ENCODE results near the gene CLDN7.

The CLDN7 gene

DNA sequence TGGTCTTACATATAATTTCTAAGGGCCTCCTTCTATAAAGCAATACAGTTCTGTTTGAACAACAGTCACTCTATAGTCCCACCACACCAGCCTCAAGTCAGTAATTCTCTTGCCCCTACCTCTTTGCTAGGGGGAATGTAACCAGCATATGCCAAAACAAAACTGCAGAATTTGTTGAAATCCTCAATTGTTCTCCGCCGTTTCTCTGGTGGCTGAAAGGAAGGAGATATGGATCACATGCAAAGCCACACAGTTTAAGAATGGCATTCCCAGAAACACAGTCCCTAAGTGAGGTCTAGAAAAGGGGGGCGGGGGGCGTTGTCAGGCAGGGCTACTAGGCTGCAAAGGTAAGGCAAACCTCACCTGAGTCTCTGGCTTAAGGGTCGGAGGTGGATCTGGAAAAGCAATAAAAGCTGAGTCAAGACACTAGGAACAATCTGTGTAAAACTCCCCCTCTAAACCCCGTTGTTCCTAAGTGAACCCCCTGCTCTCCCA, 25.0 kb downstream of the CLDN7 start:
- H3K4me2 ChIP-seq (ENCODE audit: low read length), result peak overlapping the region; percentile 63
- peaks cover 46% of the 10 kb centered on the region for H3K36me3 ChIP-seq (ENCODE audit: insufficient read depth, low read length)
- H3K9me3 ChIP-seq (ENCODE audit: low read length), result no peaks in the 10 kb centered on the region
- no peaks in the 10 kb centered on the region for H3K9me2 ChIP-seq (ENCODE audit: low read depth, low read length)
- peak overlapping the region; percentile 100 for H3K9ac ChIP-seq (ENCODE audit: low read length)
- peaks cover 22% of the 10 kb centered on the region for H3K79me2 ChIP-seq (ENCODE audit: insufficient read depth, low read length)
- peak overlapping the region; percentile 98 for H3K4me3 ChIP-seq (ENCODE audit: low read depth, low read length, poor library complexity, severe bottlenecking)
- peak overlapping the region; percentile 46 for H3K27ac ChIP-seq (ENCODE audit: low read depth, low read length, poor library complexity, severe bottlenecking)
- TF ChIP-seq EZH2 (IDR thresholded peaks at IDR 0.05; ENCODE audit: borderline replicate concordance, low read length), result no peak
- TF ChIP-seq, protein P1, sequence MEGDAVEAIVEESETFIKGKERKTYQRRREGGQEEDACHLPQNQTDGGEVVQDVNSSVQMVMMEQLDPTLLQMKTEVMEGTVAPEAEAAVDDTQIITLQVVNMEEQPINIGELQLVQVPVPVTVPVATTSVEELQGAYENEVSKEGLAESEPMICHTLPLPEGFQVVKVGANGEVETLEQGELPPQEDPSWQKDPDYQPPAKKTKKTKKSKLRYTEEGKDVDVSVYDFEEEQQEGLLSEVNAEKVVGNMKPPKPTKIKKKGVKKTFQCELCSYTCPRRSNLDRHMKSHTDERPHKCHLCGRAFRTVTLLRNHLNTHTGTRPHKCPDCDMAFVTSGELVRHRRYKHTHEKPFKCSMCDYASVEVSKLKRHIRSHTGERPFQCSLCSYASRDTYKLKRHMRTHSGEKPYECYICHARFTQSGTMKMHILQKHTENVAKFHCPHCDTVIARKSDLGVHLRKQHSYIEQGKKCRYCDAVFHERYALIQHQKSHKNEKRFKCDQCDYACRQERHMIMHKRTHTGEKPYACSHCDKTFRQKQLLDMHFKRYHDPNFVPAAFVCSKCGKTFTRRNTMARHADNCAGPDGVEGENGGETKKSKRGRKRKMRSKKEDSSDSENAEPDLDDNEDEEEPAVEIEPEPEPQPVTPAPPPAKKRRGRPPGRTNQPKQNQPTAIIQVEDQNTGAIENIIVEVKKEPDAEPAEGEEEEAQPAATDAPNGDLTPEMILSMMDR (IDR thresholded peaks at IDR 0.05; ENCODE audit: low read length), result no peak
- H2AFZ ChIP-seq (ENCODE audit: low read length), result no peak overlapping the region
- peaks cover 55% of the 10 kb centered on the region for H3K4me1 ChIP-seq (ENCODE audit: insufficient read depth, low read length, severe bottlenecking)
- H4K20me1 ChIP-seq (ENCODE audit: insufficient read depth, low read length), result no peaks in the 10 kb centered on the region
- H3K27me3 ChIP-seq (ENCODE audit: insufficient read depth, low read length), result no peaks in the 10 kb centered on the region
- H3F3A ChIP-seq (ENCODE audit: insufficient read depth, low read length), result 0 out of 2 replicates have a peak, but pooled peaks cover 10% of the 10 kb centered on the region

DNA sequence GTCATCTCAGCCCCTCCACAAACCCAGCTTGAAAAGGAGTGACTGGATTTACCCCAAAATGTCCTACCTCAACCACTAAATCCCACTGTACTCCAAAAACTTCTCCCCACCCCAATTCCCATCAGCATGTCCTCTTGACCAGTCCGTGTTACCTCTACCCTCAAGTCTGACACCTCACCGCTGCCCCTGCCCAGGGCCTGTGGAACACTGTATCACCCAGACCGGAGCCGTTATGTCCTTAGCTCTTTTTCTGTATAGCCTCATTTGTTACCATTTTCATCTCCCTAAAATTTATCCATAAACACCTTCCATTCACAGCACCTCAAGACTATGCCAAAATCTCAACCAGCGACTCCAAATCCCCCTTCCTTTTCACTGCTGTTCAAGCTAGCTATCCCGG, 25.5 kb downstream of the CLDN7 start:
- Histone ChIP-seq H3K4me3 (ENCODE audit: low read depth, low read length, poor library complexity, severe bottlenecking) (no peak overlapping the region), H3K4me2 (ENCODE audit: low read length) (peak overlapping the region; percentile 63; the same call in 1 of the 2 replicates), H3K27me3 (ENCODE audit: insufficient read depth, low read length) (no peaks in the 10 kb centered on the region), H3F3A (ENCODE audit: insufficient read depth, low read length) (0 out of 2 replicates have a peak, but pooled peaks cover 10% of the 10 kb centered on the region), H3K36me3 (ENCODE audit: insufficient read depth, low read length) (peaks cover 51% of the 10 kb centered on the region), H3K9me3 (ENCODE audit: low read length) (no peaks in the 10 kb centered on the region), H3K27ac (ENCODE audit: low read depth, low read length, poor library complexity, severe bottlenecking) (peak overlapping the region; percentile 46), H2AFZ (ENCODE audit: low read length) (no peak overlapping the region), H3K9ac (ENCODE audit: low read length) (peak overlapping the region; percentile 100; the same call in 1 of the 2 replicates), H3K9me2 (ENCODE audit: low read depth, low read length) (no peaks in the 10 kb centered on the region), H3K79me2 (ENCODE audit: insufficient read depth, low read length) (peaks cover 27% of the 10 kb centered on the region), H3K4me1 (ENCODE audit: insufficient read depth, low read length, severe bottlenecking) (peaks cover 60% of the 10 kb centered on the region), H4K20me1 (ENCODE audit: insufficient read depth, low read length) (no peaks in the 10 kb centered on the region)
- TF ChIP-seq, protein P1 (IDR thresholded peaks at IDR 0.05; ENCODE audit: low read length), result no peak
- no peak for TF ChIP-seq EZH2 (IDR thresholded peaks at IDR 0.05; ENCODE audit: borderline replicate concordance, low read length)

DNA sequence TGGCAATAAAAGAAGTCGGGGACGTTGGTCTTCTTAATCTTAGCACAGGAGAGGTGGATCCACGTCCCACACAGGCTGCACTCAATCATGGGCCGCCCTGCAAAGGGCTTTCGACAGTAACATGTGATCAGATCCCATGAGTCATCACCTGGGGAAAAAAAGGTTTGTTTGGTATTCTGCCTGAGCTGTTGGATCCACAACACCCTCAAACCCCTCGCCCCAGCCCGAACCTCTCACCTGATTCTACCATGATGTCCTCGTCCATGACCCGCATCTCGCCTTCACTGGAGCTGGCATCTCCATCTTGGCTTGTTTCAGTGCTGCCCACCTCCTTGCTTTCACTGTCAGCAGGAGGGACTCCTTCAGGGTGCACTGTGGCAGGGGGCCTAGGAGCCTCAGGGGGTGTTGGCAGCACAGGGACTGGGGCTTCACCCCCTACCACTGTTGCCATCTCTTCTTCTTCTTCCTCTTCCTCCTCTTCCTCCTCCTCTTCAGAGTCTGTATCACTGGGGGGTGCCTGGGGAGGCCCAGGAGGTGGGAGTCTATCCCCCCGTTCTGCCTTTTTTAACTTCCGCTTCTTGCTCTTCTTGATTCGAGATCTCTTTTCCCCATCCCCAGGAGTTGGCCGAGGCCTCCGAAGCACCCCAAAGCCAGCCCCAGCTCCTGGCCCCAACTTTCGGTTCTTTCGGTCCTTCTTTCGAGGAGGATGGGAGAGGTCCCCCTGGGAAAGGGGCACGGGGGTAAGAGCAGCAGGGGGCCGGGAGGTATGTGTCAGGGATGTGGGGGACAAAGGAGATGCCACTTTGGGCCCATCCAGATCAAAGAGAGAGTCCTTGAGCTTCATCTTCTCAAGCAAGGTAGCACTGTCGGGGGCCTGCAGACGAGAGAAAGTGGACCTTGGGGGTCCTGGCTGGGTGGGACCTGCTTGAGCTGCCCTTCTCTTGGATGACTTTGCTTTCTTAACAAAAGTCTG, 26.3 kb downstream of the CLDN7 start:
- Histone ChIP-seq H3K27ac (ENCODE audit: low read depth, low read length, poor library complexity, severe bottlenecking) (peak overlapping the region; percentile 78), H3K9ac (ENCODE audit: low read length) (no peak overlapping the region; the same call in 1 of the 2 replicates), H3K79me2 (ENCODE audit: insufficient read depth, low read length) (peaks cover 30% of the 10 kb centered on the region), H3F3A (ENCODE audit: insufficient read depth, low read length) (0 out of 2 replicates have a peak, but pooled peaks cover 6% of the 10 kb centered on the region), H3K4me3 (ENCODE audit: low read depth, low read length, poor library complexity, severe bottlenecking) (no peak overlapping the region), H3K27me3 (ENCODE audit: insufficient read depth, low read length) (no peaks in the 10 kb centered on the region), H3K4me1 (ENCODE audit: insufficient read depth, low read length, severe bottlenecking) (peaks cover 54% of the 10 kb centered on the region), H3K4me2 (ENCODE audit: low read length) (peak overlapping the region; percentile 75; the same call in 1 of the 2 replicates), H4K20me1 (ENCODE audit: insufficient read depth, low read length) (no peaks in the 10 kb centered on the region), H3K9me2 (ENCODE audit: low read depth, low read length) (no peaks in the 10 kb centered on the region), H3K9me3 (ENCODE audit: low read length) (no peaks in the 10 kb centered on the region), H3K36me3 (ENCODE audit: insufficient read depth, low read length) (peaks cover 51% of the 10 kb centered on the region), H2AFZ (ENCODE audit: low read length) (no peak overlapping the region)
- no peak for TF ChIP-seq EZH2 (IDR thresholded peaks at IDR 0.05; ENCODE audit: borderline replicate concordance, low read length)
- TF ChIP-seq, protein P1 (IDR thresholded peaks at IDR 0.05; ENCODE audit: low read length), result no peak
